Measurements from ENCODE around the gene IMP4. TPM values are rescaled to one million over a fixed set of nuclear protein-coding genes. Genes with fewer than 3 reads are reported as not detected.

Gene IMP4
- total and polyA plus RNA-seq, 2 of the 4 experiments (the other 2 are of a cell fraction): 154 to 169 TPM

- Histone ChIP-seq H3K56ac (ENCODE audit: extremely low read depth, insufficient read depth, low read length) (no peak overlapping the region), H3K27me3 (ENCODE audit: control insufficient read depth, insufficient read depth, low read length) (no peaks in the 10 kb centered on the region), H2AK9ac (replicated peaks; ENCODE audit: low read depth, low read length, poor library complexity) (no peak overlapping the region), H3K36me3 (ENCODE audit: control insufficient read depth, insufficient read depth, low read length) (no peaks in the 10 kb centered on the region), H2BK15ac (ENCODE audit: low read depth, low read length) (no peak overlapping the region), H3K4ac (ENCODE audit: low read depth, low read length) (no peak overlapping the region), H3K27ac (ENCODE audit: insufficient read depth, low read length) (no peak overlapping the region), H2AK5ac (ENCODE audit: low read depth, low read length) (no peak overlapping the region), H3K9me3 (ENCODE audit: control insufficient read depth, insufficient read depth, low read length) (no peaks in the 10 kb centered on the region), H3K4me2 (ENCODE audit: low read depth, low read length) (no peak overlapping the region), H3K79me1 (ENCODE audit: low read depth in 1 of 2, low read length in 2 of 2) (peaks cover 7 to 11% of the 10 kb centered on the region in 2 experiments; a peak in 2 of 4 replicates), H2BK5ac (ENCODE audit: low read depth, low read length, poor library complexity, severe bottlenecking) (no peak overlapping the region), H3K9ac (ENCODE audit: low read depth, low read length) (no peak overlapping the region), H3K4me1 (ENCODE audit: control insufficient read depth, insufficient read depth, low read length) (peaks cover 11% of the 10 kb centered on the region), H2AFZ (replicated peaks; ENCODE audit: low read length, poor library complexity) (no peak overlapping the region), H2BK120ac (ENCODE audit: low read depth, low read length) (no peak overlapping the region), H4K8ac (ENCODE audit: low read depth in 2 of 2, low read length in 2 of 2) (no peak overlapping the region), H4K91ac (ENCODE audit: insufficient read depth, low read depth, low read length) (no peak overlapping the region), H3K4me3 (ENCODE audit: insufficient read depth, low read depth, low read length) (no peak overlapping the region), H4K5ac (ENCODE audit: low read depth, low read length) (no peak overlapping the region), H3K23ac (ENCODE audit: low read depth, low read length) (no peak overlapping the region), H3K14ac (replicated peaks; ENCODE audit: low read depth, low read length) (no peak overlapping the region), H2BK20ac (ENCODE audit: low read depth, low read length) (no peak overlapping the region), H4K20me1 (ENCODE audit: insufficient read depth, low read length) (no peaks in the 10 kb centered on the region), H3K9me1 (ENCODE audit: insufficient read depth, low read length) (no peaks in the 10 kb centered on the region; the same call in 1 of the 2 replicates), H3K18ac (ENCODE audit: low read depth, low read length) (no peak overlapping the region)
- no CpG with 5 or more reads among the region's 6 CpGs for WGBS, 2 experiments (ENCODE audit: extremely low coverage in 2 of 2, insufficient read length in 1 of 2)
- no peak for DNase-seq
- TF ChIP-seq RFX5 (IDR thresholded peaks at IDR 0.05; ENCODE audit: low read depth, low read length) (no peak), RCOR1 (IDR thresholded peaks at IDR 0.05; ENCODE audit: insufficient replicate concordance, low read length) (no peak), CEBPB (IDR thresholded peaks at IDR 0.05; ENCODE audit: low read depth, low read length) (no peak), MAFK (IDR thresholded peaks at IDR 0.05; ENCODE audit: low read depth, low read length) (no peak), POLR2A (IDR thresholded peaks at IDR 0.05; ENCODE audit: low read depth, low read length) (no peak), CHD1 (IDR thresholded peaks at IDR 0.05; ENCODE audit: low read depth, low read length) (no peak), BHLHE40 (IDR thresholded peaks at IDR 0.05; ENCODE audit: low read depth, low read length) (no peak), CTCF (conservative IDR thresholded peaks at IDR 0.05; ENCODE audit: low read depth, low read length) (no peak), MAZ (IDR thresholded peaks at IDR 0.05; ENCODE audit: borderline replicate concordance, low read depth, low read length) (no peak), NFE2L2 (IDR thresholded peaks at IDR 0.05; ENCODE audit: low read depth, low read length) (no peak), SMC3 (IDR thresholded peaks at IDR 0.05; ENCODE audit: low read depth, low read length) (no peak)
- ChIA-PET POLR2A (ENCODE audit: unreplicated experiment) (no interaction called here), CTCF (no interaction called here)
- in situ Hi-C loops (cut with MboI; ENCODE audit: low sequenced_read_pairs) (no loop called here), dilution Hi-C loops (cut with HindIII; ENCODE audit: low sequenced_read_pairs, unreplicated experiment) (no loop called here), intact Hi-C loops (cut with micrococcal nuclease) (no loop called here)
- BruUV-seq (replicated peaks): no TSS peak
- no peak for ATAC-seq (ENCODE audit: low read depth)
Observed at GRCh38 chr2:130389358-130389757, 46.7 kb downstream of the IMP4 start.
